Stimulated activated CD4-positive, alpha-beta T cell treated with anti-CD3 and anti-CD28 coated beads, Interleukin-12 subunit alpha, Interleukin-12 subunit beta, amount 100 ng/mL, for 24 hours (primary cell): ENCODE results near the gene INPP5A.

Source experiments
- DNase-seq, 2 experiments: peaks; one replicate each; pipeline ENCODE4 v3.0.0-alpha.2; 2020; ENCODE audit warnings: low read depth in 2 of 2

Gene INPP5A

GRCh38 chr10:132705173-132705572 lies 167.6 kb downstream of the INPP5A start:
- no peak for DNase-seq

DNA sequence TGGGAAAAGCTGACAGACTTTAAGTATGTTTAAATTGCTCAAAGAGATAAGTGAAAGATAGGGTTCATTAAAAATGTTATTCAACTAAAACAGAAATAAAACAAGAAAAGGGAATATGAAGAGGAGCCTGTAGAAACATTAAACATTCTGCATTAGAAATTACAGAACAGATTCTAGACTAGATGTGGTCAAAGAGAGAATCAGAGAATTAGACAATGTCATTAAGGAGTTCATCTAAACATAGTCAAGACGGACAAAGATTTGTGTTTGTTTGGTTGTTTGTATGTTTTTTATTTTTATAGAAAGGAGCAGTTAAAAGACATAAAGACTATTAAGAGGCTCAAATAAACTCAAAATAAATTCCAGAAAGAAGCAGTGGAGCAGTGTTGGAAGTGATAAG lies 168.4 kb downstream of the INPP5A start:
- DNase-seq: no peak

GRCh38 chr10:132706701-132707100 lies 169.1 kb downstream of the INPP5A start:
- no peak for DNase-seq

DNA sequence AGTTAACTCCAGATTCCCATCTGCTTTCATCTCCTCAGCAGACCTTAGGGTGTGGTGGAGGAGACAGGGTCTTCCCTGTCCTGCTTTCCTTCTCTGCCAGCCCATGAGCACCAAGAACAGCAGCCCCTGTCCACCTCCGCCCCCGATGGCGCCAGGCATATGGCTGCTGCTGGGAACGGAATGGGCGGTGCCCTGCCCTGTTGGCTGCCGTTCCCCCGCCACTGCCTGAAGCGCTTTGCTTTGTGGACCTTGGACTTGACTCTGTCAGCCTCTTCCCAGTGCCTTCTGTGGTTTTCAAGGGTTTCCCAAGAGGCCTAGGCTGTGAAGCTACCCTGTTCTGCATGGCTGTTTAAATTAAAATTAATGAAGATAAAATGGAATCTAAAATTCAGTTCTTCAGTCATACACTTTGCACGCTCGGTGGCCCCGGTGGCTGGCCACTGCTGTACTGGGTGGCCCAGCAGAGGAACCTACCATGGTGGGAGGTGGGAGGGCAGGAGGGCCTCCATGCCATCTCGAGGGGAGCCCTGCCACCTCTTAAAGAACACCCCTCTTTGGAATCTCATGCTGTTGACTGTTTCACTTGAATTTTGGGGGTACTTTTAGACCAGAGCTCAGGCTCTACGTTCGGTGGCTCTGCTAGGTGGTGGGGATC lies 169.7 kb downstream of the INPP5A start:
- no peak for DNase-seq

DNA sequence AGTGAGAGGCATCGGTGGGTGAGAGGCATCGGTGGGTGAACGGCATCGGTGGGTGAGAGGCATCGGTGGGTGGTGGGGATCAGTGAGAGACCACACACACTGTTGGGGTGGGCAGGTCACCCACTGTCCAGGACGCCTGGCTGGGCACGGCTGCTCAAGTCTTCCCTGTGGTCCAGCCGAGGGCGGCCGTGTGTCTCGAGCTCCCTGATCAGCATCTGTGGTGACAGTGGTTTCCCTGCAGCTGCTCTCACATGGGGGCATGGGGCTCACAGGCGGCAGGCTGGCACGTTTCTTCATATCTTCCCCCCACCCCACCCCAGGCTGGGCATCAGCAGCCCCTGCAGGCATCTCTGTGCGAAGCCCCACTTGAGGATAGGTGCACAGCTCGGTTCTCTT lies 170.2 kb downstream of the INPP5A start:
- DNase-seq: no peak

GRCh38 chr10:132708441-132708840 lies 170.9 kb downstream of the INPP5A start:
- no peak for DNase-seq

GRCh38 chr10:132708936-132709335 lies 171.3 kb downstream of the INPP5A start:
- DNase-seq: no peak

GRCh38 chr10:132709471-132709951 lies 171.9 kb downstream of the INPP5A start:
- no peak for DNase-seq

DNA sequence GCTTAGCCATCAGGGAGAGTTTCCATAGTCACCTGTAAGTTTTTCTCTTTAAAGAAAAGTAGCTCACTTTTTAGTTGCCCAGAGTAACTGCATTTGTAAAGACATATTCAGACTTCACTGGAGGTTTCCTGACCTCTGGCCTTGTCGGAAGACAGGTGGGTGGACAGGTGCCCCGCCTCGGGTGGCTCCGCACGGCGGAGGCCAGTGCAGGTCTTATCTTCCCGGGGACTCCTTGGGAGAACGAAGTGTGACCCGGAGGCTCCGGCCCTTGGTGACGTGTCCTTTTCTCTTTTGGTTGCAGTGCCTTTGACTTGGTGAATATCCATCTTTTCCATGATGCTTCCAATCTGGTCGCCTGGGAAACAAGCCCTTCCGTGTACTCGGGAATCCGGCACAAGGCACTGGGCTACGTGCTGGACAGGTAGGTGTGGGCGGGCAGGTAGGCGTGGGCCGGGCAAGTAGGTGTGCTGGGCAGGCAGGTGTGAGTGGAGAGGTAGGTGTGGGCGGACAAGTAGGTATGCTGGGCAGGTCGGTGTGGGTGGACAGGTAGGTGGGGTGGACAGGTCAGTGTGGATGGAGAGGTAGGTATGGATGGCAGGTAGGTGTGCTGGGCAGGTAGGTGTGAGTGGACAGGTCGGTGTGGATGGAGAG lies 172.6 kb downstream of the INPP5A start:
- DNase-seq: no peak

DNA sequence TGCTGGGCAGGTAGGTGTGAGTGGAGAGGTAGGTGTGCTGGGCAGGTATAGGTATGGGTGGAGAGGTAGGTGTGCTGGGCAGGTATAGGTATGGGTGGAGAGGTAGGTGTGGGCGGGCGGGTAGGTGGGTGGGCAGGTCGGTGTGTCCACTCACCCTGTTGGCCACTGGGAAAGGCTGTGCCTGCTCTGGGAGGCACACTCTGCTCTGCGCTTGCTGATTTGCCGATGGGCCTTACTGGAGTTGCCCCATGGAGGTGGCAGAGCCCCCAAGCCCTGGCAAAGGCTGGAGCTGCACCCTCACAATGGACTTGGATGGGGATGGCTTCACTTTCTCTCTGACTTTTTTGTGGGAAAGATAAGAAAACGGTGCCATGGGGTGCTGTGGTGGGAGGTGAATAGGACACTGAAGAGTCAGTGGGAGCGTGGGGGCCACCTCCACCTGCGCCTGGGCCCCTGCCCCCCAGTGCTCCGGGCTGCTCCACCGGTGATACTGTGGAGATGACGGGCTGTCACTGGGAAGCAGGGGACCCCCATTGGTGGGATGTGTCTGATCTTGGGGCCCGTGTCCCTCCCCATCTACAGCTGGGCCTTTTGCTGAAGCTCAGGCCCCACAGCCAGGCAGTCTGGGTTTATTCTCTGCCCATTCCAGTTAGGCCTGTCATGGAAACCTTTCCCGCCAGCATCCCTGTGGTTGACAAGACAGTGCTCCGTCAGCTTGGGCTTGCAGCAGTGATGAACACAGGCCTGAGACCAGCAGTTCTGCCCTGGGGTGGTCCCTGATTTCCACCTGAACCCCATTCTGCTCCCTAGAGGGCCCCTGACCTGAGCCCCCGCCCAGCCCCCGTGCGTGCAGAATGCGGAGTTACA lies 173.4 kb downstream of the INPP5A start:
- no peak for DNase-seq

- no peak for DNase-seq
Observed at GRCh38 chr10:132711613-132712121, 174.1 kb downstream of the INPP5A start.

- DNase-seq: no peak
Observed at GRCh38 chr10:132712291-132712690, 174.7 kb downstream of the INPP5A start.

DNA sequence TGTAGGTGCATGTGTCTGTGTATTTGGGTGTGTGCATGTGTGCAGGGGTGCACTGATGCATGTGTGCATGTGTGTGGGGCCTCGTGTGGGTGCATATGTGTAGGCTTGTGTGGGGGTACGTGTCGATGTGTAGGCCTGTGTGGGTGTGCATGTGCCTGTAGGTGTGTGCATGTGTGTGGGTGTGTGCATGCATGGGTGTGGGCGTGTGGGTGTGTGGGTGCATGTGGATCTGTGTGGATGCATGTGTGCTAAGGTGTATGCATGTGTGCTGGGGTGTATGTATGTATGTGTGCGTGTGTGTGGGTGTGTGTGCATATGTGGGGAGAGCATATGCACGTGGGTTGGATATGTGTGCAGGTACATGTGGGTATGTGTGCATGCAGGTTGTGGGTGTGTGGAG lies 175.2 kb downstream of the INPP5A start:
- no peak for DNase-seq

DNA sequence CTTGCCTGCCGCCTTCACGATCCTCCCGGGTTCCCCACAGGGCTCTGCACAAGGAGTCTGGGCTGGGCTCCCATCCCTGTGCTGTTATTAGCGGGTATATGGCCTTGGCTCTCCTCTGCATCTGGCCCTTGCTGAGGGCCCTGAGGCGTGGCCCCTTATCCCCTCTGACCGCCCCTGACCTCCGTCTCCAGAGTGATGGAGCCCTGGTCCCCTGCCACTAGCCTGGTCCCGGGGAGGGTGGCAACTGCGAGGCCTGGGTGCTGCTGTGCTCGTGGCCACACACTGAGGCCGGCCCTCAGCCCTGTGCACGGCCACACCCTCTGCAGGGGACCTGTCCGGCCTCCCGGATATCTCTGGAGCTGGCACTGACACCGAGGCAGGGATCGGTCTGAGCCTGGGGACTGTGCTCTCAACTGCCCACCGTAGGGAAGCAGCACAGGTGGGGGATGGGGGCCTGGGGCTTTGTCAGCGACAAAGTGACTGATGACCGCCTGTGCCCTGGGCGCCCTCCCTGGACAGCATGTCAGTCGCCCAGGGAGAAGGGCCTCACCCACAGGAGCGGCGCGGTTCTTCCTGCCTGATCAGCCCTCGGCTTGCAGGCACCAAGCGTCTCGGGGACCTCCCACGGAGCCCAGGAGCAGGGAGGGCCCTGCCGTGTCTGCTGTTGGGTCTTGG lies 176.0 kb downstream of the INPP5A start:
- no peak for DNase-seq

DNA sequence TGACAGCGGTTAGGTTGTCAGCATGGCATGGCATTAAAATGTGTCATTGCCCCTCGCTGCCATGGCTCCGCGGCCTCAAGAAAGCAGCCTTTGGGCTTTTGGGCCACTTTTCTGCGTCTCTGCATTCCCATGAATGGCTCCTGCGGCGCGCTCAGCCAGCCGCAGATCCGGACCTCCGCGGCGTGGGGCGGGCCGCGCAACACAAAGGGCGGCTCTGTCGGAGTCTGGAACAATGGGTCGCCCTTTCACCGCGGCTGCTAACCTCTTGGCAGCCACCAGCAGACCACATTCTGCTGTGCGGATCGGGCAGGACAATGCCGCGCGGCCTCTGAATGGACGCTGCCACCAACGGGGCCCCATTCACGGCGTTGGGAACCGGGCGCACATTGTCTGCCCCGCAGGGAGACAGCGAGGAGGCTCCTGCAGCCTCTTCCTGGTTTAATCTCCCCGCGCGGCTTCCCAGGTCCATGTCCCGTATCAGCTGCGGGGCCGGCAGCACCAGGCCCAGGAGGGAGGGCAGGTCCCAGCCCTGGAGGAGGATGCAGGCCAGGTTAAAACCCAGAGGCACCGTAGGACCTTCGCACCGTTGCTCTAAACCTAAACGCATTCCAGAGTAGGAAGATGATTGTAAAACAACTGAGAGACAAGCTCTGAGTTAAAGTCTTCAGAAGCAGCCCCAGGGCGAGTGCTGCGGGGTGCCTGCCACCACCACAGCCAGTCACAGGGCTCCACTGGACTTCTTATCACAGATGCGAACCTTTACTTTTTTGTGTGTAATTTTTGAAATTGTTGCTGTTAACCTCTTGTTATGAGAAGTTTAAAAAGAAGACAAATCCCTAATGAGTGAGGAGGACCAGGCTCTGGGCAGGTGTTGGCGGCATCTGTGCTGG lies 176.8 kb downstream of the INPP5A start:
- DNase-seq: no peak

DNA sequence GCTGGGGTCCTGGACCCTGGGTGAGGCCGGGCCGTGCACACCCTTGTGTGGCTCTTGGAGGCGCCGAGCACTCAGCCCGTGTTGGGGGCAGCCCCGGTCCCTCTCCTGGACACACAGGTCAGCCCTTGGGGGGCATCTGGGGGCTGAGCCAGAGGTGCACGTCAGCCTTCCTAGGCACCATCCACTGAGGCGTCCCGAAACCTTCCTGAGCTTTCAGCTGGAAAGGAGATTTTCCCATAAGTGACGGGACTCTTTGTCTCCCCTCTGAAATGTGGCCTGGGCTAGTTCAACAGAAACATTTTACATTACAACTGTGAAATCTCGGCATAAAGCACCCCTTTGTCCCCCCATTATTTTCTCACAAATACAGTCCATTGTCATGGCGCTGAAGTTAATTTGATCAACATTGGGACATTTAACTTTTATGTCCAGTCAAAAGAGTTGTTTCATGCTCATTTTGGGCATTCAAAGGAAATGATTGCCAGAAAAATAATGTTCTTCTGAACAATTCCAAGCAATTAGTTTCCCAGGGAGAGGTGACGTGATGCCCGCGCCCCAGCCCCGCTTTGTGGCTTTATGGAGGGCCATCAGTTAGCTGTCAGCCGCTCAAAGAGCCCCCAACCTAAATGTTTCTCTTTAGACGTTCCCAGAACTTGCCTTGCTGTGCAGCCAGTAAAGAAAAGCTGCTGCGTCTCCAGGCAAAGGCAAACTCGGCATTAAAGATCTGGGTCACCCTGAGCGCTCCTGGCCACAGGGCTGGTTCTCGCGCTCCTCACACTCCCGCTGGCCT lies 177.6 kb downstream of the INPP5A start:
- no peak for DNase-seq

GRCh38 chr10:132715776-132716680 lies 178.4 kb downstream of the INPP5A start:
- no peak for DNase-seq

- no peak for DNase-seq
Observed at GRCh38 chr10:132716691-132717490, 179.3 kb downstream of the INPP5A start.
